GM21576 (cell line): ENCODE measurements around the gene QRICH2.
"Not testable (repeated sequence)": the region's sequence is repeated elsewhere in the genome, so short reads cannot be mapped to it uniquely, and the experiment has no call there.

ENCODE experiments used
- ATAC-seq: cut with Tn5 transposase; IDR thresholded peaks from one replicate; pipeline ENCODE4 v1.9.1; 2021; ENCODE audit warnings: mild to moderate bottlenecking, moderate library complexity; ENCODE audit not compliant: unreplicated experiment

QRICH2 gene

DNA sequence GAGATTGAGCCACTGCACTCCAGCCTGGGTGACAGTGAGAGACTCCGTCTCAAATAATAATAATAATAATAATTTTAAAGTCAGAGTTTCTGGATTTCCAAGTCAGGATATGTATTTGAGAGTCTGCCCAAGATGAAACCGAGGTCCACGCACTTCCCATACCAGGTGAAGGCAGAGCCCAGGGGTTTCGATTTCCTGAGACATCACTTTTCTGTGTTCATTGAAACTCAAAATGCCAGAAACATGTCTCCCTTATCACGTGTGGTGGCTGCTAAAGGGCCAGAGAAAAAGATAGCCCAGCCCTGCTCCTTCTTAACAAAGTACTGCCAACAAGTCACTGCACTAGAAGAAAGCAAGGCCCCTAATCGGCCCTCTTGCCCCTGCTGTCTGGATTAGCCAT is 57.9 kb downstream of the QRICH2 start:
- ATAC-seq: no peak

GRCh38 chr17:76248013-76248782 is 59.9 kb downstream of the QRICH2 start:
- no peak for ATAC-seq

- ATAC-seq: no peak
Measured at GRCh38 chr17:76247304-76247703, 60.8 kb downstream of the QRICH2 start.

DNA sequence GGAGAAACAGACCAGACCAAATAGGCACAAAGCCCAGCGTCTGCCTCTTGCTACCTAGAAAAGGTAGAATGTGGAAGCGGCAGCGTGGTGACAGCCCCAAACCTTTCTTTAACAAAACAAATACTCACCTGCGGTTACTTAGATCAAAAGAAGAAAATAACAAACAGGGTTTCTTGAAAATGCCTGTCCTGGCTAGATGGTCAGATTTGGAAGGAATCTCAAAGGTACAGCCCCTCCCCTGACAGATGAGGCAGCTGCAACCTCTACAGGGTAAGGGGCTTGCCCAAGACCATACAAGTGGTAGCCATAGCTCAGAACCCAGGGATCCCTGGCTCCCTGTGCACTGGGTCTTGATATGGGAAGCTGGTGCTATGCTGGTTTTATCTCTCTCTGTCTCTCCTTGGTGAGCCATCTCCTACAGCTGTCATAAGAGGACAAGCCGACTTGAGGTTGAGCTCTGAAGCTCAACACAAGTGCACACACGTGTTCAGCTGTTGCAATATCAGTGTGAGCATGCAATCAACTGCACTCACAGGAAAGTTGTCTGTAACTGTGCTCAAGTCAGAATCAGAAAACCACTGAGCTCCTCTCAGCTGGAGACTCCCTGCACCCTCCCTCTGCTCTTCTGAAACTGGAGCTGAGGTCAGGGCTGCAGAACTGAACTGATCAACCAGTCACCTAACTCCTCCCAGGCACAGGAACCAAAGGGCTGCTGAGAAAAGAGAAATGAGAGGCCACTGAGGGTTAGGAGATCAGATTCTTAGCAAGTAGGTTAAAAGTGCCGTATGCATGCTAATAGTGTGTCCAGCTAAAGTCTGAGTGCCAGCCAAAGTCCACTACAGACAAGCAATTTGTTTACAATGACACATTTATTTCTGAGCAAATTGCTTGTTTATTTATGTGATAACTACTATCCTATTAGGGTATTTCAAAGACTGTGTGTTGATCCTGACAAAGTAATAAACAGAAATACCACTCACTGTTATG is 61.7 kb downstream of the QRICH2 start:
- peak; percentile 89 for ATAC-seq

DNA sequence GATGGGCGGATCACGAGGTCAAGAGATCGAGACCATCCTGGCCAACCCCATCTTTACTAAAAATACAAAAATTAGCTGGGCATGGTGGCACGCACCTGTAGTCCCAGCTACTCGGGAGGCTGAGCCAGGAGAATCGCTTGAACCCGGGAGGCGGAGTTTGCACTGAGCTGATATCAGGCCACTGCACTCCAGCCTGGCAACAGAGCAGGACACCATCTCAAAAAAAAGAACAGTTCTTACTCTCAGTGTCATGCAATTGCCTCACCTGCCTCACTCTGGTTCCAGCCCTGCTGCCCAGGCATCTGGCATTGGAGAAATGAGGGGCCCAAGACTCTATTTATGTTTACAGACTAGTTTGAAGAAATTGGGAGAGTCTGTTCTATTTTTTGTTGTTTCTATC is 63.4 kb downstream of the QRICH2 start:
- ATAC-seq: not testable (repeated sequence)

DNA sequence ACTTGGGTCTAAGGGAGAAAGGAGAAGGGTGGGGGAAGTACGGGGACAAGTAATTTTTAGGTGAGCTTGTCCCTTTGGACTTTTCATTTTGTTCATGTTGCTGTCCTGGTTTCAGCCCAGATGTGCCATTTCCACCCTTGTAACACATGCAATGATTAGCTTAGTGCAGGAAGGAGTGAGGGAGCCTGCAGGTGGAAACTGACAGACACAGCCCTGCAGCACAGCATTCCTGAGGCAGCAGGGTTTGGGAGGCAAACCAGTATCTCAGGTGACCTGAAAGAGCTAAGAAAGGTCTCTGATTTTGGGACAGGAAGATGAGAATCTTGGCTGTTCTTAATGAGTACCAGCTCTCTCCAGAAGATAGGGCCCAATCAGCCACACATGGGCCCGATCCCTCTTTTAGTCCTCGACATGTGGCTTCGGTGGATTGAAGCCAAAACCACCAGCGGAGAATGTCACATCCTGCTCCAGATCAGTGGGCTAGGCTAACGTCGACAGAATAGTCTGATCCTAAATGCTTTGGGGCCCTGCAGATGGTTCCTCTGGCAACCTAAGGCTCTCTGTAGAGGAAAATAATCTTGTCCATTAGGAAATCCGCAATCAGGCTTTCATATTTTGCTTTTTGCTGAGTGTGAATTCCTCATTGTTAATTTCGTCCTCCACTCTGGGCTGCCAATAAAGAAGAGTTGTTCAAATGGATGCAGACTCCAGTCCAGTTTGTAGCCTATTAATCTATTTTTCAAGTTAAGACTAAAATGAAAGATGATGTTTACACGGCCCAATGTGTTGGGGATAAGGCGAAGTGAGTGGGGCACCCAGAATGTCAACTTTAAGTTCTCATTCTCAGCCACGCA is 64.0 kb downstream of the QRICH2 start:
- ATAC-seq: no peak

DNA sequence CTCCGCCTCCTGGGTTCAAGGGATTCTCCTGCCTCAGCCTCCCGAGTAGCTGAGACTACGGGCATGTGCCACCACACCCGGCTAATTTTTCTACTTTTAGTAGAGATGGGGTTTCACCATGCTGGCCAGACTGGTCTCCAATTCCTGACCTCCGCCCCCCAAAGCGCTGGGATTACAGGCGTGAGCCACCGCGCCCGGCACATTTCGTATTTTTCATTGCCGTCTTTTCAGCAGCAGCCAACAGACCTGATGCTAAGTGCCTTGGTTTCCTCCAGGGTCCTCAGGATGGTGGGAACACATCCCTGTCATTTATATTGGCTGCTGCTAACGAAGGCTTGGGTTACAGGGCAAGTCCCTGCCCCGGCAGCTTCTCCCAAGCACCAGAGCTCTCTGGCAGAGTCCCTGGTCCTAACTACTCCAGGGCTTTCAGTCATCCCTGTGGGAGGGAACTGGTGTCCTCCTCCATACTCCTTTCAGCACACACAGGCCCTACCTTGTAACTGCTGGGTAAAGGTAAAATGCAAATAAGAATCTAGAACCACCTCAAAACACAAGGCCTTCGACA is 66.3 kb downstream of the QRICH2 start:
- ATAC-seq: no peak

DNA sequence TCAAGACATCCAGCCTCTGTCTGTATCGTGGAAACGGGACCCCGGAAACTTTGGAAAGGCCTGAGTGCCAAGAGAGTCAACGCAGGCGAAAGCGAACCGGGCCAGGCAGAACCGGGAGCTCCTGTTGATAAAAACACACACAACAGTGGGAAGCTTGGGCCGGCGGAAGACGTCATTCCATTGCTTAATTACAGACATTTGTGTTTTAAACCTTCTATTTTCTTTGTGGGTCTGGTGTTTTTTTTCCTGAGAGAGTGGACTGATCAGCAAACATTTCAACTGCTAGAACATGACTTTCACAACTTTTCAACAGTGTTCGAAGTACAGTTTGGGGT is 66.9 kb downstream of the QRICH2 start:
- no peak for ATAC-seq

- peak; percentile 59 for ATAC-seq
Measured at GRCh38 chr17:76240461-76241203, 67.4 kb downstream of the QRICH2 start, which contains the start of gene RNF157. RNF157 (minus strand) TSS chr17:76240493; CDS start chr17:76240240, 253 bp downstream.

GRCh38 chr17:76239538-76240274 is 68.4 kb downstream of the QRICH2 start:
- ATAC-seq: no peak

DNA sequence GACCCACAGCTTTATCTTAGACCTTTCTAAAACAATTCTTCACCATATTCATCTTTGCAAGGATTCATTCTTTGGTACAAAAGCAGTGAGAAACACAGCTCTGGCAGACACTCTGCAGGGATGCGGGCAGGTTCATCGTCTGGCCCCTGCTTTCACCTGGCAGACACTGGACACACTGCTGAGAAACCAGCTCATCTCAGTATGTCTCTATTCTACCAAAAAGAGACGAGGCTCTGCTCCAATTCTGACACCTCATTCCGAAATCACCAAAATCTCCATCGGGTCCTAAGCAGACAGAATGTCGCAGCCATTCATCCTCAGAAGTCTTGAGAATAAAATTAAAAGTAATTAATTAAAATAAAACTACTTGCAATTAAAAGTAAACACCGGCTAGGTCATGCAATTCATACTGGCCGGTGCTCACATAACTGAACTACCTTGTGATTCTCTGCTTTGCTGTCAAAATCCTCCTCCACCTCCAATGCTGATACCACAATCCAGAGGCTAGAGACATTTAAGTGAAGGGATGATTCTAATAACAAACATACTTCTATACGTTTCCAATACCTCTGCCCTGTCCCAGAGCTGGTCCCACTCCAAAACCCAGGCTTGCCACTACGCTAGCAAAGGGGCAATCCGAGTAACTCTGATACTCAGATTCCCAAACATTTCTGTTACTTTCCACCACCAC is 69.1 kb downstream of the QRICH2 start:
- ATAC-seq: no peak

- ATAC-seq: no peak
Measured at GRCh38 chr17:76237859-76238313, 70.2 kb downstream of the QRICH2 start.

DNA sequence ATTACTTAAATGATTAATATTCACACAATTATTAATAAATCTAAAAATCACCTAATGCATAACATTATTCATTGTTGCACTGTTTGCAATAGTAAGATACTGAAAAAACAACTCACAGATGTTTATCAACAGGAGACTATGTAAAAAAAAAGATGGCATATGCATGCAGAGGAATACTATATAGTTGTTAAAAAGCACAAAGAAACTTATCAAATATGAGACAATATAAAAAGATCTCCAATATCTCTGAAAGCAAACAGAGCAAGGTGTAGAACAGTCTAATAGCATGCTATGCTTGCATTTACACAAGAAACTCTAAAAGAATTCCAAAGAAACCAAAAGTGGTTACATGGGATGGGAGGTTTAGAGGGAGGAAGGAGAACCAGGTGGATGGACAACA is 71.5 kb downstream of the QRICH2 start:
- no peak for ATAC-seq

DNA sequence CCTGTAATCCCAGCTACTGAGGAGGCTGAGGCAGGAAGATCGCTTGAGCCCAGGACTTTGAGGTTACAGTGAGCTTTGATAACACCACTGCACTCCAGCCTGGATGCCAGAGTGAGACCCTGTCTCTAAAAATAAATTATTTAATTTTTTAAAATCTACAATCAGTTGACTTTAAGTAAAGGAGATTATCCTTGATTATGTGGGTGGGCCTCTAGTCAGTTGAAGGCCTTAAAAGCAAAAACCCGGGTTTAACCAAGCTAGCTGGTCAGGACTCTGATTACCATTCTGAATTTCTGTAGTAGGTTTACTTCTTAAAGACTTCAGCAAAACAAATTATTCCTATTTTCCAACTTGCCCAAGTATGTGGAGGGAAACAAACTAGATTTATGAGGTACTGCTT is 72.2 kb downstream of the QRICH2 start:
- no peak for ATAC-seq

DNA sequence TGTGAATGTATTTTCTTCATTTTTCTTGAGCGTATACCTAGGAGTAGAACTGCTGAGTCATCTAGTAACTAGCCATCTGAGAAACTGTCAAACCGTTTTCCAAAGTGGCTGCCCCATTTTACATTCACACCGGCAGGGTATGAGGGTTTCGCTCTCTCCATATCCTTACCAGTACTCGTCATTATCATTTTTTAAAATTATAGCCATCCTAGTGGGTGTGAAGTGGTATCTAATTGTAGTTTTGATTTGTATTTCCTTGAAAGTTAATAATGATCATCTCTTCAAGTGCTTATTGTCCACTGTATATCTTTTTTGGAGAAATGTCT is 73.8 kb downstream of the QRICH2 start:
- no peak for ATAC-seq

DNA sequence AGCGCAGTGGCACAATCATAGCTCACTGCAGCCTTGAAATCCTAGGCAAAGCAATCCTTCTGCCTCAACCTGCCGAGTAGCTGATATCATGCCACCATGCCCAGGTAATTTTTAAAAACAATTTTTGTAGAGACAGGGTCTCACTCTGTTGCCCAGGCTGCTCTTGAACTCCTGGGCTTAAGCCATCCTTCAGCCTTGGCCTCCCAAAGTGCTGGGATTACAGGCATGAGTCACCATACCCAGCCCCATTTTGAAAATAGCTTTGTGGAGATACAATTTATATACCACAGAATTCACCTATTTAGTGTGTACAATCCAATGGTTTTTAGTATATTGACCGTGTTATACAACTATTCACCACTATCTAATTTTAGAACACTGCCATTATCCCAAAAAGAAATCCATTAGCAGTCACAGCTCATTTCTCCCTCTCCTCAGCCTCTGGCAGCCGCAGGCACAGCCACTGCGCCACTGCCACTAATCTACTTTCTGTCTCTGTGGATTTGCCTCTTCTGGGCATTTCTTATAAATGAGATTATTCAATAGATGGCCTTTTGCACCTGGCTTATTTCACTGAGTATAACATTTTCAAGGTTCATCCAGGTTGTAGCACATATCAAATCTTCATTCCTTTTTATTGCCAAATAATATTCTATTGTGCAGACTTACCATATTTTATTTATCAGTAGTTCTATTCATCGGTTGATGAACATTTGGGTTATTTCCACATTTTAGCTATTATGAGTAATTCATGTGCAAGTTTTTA is 74.3 kb downstream of the QRICH2 start:
- ATAC-seq: no peak

DNA sequence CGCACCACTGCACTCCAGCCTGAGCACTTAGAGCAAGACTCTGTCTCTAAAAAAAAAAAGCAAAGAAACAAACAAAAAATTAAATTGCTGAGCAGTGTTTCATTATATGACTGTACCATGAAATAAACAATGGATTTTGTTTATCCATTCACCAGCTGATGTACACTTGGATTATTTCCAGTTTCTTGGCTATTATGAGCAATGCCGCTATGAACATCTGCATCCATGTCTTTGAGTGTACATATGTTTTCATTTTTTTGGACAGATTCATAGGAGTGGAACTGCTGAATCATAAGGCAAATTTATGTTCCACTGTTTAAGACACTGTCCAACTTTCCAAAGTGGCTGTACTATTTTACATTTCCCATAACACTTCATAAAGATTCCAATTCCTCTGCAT is 75.7 kb downstream of the QRICH2 start:
- ATAC-seq: no peak

DNA sequence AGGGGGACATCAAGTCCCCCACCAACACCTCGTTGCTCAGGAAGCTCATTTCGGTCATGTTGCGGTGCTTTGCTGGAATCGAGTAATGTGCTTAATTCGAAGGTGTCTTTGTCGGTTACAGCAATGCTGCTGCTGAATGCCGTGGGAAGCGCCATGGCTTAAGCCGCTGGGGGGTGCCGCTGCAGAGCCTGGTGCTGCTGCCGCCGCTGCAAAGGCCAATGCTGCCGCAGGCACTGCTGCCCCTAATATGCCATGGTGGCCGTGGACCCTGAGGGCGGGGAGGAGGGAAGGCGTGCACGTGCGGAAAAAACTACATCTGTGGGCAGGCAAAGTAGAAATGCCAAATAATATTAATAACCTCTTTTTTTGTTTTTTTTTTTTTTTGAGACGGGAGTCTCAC is 81.3 kb downstream of the QRICH2 start:
- ATAC-seq: not testable (repeated sequence)
